ENCODE measurements around the gene TRIM38.

Gene TRIM38

GRCh38 chr6:25951296-25952032 lies 11.1 kb upstream of the TRIM38 start:
- Histone ChIP-seq H3K4me2 (ENCODE audit: low read length) (no peak overlapping the region), H2BK120ac (ENCODE audit: low read depth, low read length) (no peak overlapping the region), H3K9ac (ENCODE audit: low read length) (no peak overlapping the region), H3K36me3 (ENCODE audit: control insufficient read depth, insufficient read depth, low read length) (no peaks in the 10 kb centered on the region), H2BK15ac (replicated peaks; ENCODE audit: low read depth) (no peak overlapping the region), H3K4ac (ENCODE audit: low read depth, low read length) (no peak overlapping the region), H2BK5ac (ENCODE audit: low read length) (no peak overlapping the region), H3K4me3 (ENCODE audit: low read length) (no peak overlapping the region), H3K56ac (ENCODE audit: low read length) (no peak overlapping the region), H3K27ac (ENCODE audit: low read depth, low read length) (no peak overlapping the region), H3K27me3 (ENCODE audit: insufficient read depth, low read length, poor library complexity) (no peaks in the 10 kb centered on the region), H3K79me2 (ENCODE audit: control insufficient read depth, insufficient read depth, low read length) (no peaks in the 10 kb centered on the region), H3K4me1 (ENCODE audit: control insufficient read depth, low read depth, low read length) (no peaks in the 10 kb centered on the region), H4K8ac (ENCODE audit: low read depth, low read length) (no peak overlapping the region), H3K23ac (ENCODE audit: low read length) (no peak overlapping the region), H3K79me1 (ENCODE audit: low read length) (no peaks in the 10 kb centered on the region), H2AK5ac (ENCODE audit: low read length) (no peak overlapping the region), H3K18ac (ENCODE audit: low read length) (no peak overlapping the region), H4K5ac (ENCODE audit: low read length) (no peak overlapping the region)
- WGBS (ENCODE audit: extremely low coverage, insufficient coverage, low lambda C conversion rate), result no CpG with 5 or more reads among the region's 7 CpGs
- no peak for DNase-seq

GRCh38 chr6:25952535-25952934 lies 10.1 kb upstream of the TRIM38 start:
- Histone ChIP-seq H3K23ac (ENCODE audit: low read length) (no peak overlapping the region), H3K4ac (ENCODE audit: low read depth, low read length) (no peak overlapping the region), H3K27me3 (ENCODE audit: insufficient read depth, low read length, poor library complexity) (no peaks in the 10 kb centered on the region), H2AK5ac (ENCODE audit: low read length) (no peak overlapping the region), H2BK15ac (replicated peaks; ENCODE audit: low read depth) (no peak overlapping the region), H3K27ac (ENCODE audit: low read depth, low read length) (no peak overlapping the region), H2BK5ac (ENCODE audit: low read length) (no peak overlapping the region), H3K56ac (ENCODE audit: low read length) (no peak overlapping the region), H3K18ac (ENCODE audit: low read length) (no peak overlapping the region), H3K9ac (ENCODE audit: low read length) (no peak overlapping the region), H2BK120ac (ENCODE audit: low read depth, low read length) (no peak overlapping the region), H4K8ac (ENCODE audit: low read depth, low read length) (no peak overlapping the region), H3K79me1 (ENCODE audit: low read length) (no peaks in the 10 kb centered on the region), H3K4me1 (ENCODE audit: control insufficient read depth, low read depth, low read length) (no peaks in the 10 kb centered on the region), H4K5ac (ENCODE audit: low read length) (no peak overlapping the region), H3K36me3 (ENCODE audit: control insufficient read depth, insufficient read depth, low read length) (no peaks in the 10 kb centered on the region), H3K79me2 (ENCODE audit: control insufficient read depth, insufficient read depth, low read length) (no peaks in the 10 kb centered on the region), H3K4me2 (ENCODE audit: low read length) (no peak overlapping the region), H3K4me3 (ENCODE audit: low read length) (no peak overlapping the region)
- WGBS (ENCODE audit: extremely low coverage, insufficient coverage, low lambda C conversion rate), result no CpG with 5 or more reads among the region's 2 CpGs
- DNase-seq, result no peak

DNA sequence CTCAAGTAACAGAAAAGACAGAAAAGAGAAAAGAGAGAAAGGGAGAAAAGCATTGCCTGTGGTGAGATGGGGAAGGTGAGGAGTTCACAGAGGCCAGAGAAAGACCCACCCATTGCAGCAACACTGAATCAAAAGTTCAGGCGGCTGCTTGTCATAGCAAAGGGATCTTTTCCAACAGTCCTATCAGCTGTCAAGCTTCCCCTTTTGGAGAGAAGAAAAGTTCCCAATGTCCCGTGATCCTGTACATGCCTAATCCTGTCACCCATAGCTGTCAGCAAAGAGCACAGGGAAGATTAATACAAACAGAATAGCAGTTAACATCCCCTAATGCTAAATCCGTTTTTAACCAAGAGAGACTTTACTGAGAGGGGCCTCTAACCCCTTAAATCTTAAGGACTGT lies 8.9 kb upstream of the TRIM38 start:
- no peaks in the 10 kb centered on the region for H3K79me2 ChIP-seq (ENCODE audit: control insufficient read depth, insufficient read depth, low read length)
- no peak for DNase-seq
- no peak overlapping the region for H4K5ac ChIP-seq (ENCODE audit: low read length)
- no peak overlapping the region for H3K18ac ChIP-seq (ENCODE audit: low read length)
- no peaks in the 10 kb centered on the region for H3K4me1 ChIP-seq (ENCODE audit: control insufficient read depth, low read depth, low read length)
- no peaks in the 10 kb centered on the region for H3K27me3 ChIP-seq (ENCODE audit: insufficient read depth, low read length, poor library complexity)
- no peak overlapping the region for H3K4ac ChIP-seq (ENCODE audit: low read depth, low read length)
- no peak overlapping the region for H2BK5ac ChIP-seq (ENCODE audit: low read length)
- H2BK15ac ChIP-seq (replicated peaks; ENCODE audit: low read depth), result no peak overlapping the region
- no peak overlapping the region for H3K56ac ChIP-seq (ENCODE audit: low read length)
- no peak overlapping the region for H3K9ac ChIP-seq (ENCODE audit: low read length)
- no peak overlapping the region for H2AK5ac ChIP-seq (ENCODE audit: low read length)
- no peak overlapping the region for H3K4me2 ChIP-seq (ENCODE audit: low read length)
- no peaks in the 10 kb centered on the region for H3K36me3 ChIP-seq (ENCODE audit: control insufficient read depth, insufficient read depth, low read length)
- H3K27ac ChIP-seq (ENCODE audit: low read depth, low read length), result no peak overlapping the region
- no peak overlapping the region for H2BK120ac ChIP-seq (ENCODE audit: low read depth, low read length)
- whole genome bisulfite sequencing (ENCODE audit: extremely low coverage, insufficient coverage, low lambda C conversion rate), result no CpG with 5 or more reads among the region's 3 CpGs
- no peak overlapping the region for H3K23ac ChIP-seq (ENCODE audit: low read length)
- no peaks in the 10 kb centered on the region for H3K79me1 ChIP-seq (ENCODE audit: low read length)
- H4K8ac ChIP-seq (ENCODE audit: low read depth, low read length), result no peak overlapping the region
- no peak overlapping the region for H3K4me3 ChIP-seq (ENCODE audit: low read length)

- H3K4me2 ChIP-seq (ENCODE audit: low read length), result no peak overlapping the region
- no peak overlapping the region for H2BK5ac ChIP-seq (ENCODE audit: low read length)
- H4K8ac ChIP-seq (ENCODE audit: low read depth, low read length), result no peak overlapping the region
- H3K4me1 ChIP-seq (ENCODE audit: control insufficient read depth, low read depth, low read length), result no peaks in the 10 kb centered on the region
- no peak overlapping the region for H3K4me3 ChIP-seq (ENCODE audit: low read length)
- no peak overlapping the region for H2AK5ac ChIP-seq (ENCODE audit: low read length)
- no peak for DNase-seq
- no peaks in the 10 kb centered on the region for H3K27me3 ChIP-seq (ENCODE audit: insufficient read depth, low read length, poor library complexity)
- no peak overlapping the region for H4K5ac ChIP-seq (ENCODE audit: low read length)
- H3K79me2 ChIP-seq (ENCODE audit: control insufficient read depth, insufficient read depth, low read length), result no peaks in the 10 kb centered on the region
- no CpG with 5 or more reads among the region's 1 CpG for WGBS (ENCODE audit: extremely low coverage, insufficient coverage, low lambda C conversion rate)
- no peak overlapping the region for H3K23ac ChIP-seq (ENCODE audit: low read length)
- no peak overlapping the region for H2BK120ac ChIP-seq (ENCODE audit: low read depth, low read length)
- H3K27ac ChIP-seq (ENCODE audit: low read depth, low read length), result no peak overlapping the region
- H3K9ac ChIP-seq (ENCODE audit: low read length), result no peak overlapping the region
- H3K79me1 ChIP-seq (ENCODE audit: low read length), result no peaks in the 10 kb centered on the region
- H3K56ac ChIP-seq (ENCODE audit: low read length), result no peak overlapping the region
- H3K18ac ChIP-seq (ENCODE audit: low read length), result no peak overlapping the region
- H2BK15ac ChIP-seq (replicated peaks; ENCODE audit: low read depth), result no peak overlapping the region
- no peaks in the 10 kb centered on the region for H3K36me3 ChIP-seq (ENCODE audit: control insufficient read depth, insufficient read depth, low read length)
- H3K4ac ChIP-seq (ENCODE audit: low read depth, low read length), result no peak overlapping the region
Measured at GRCh38 chr6:25954756-25955155, 7.8 kb upstream of the TRIM38 start.

GRCh38 chr6:25956226-25956625 lies 6.4 kb upstream of the TRIM38 start:
- DNase-seq, result no peak
- no CpG with 5 or more reads among the region's 3 CpGs for WGBS (ENCODE audit: extremely low coverage, insufficient coverage, low lambda C conversion rate)
- no peak overlapping the region for H3K4ac ChIP-seq (ENCODE audit: low read depth, low read length)

GRCh38 chr6:25958700-25959162 lies 3.9 kb upstream of the TRIM38 start:
- Histone ChIP-seq H3K4ac (ENCODE audit: low read depth, low read length) (no peak overlapping the region), H2BK5ac (ENCODE audit: low read length) (no peak overlapping the region), H3K79me2 (ENCODE audit: control insufficient read depth, insufficient read depth, low read length) (no peaks in the 10 kb centered on the region), H3K4me2 (ENCODE audit: low read length) (no peak overlapping the region), H3K56ac (ENCODE audit: low read length) (no peak overlapping the region), H3K27me3 (ENCODE audit: insufficient read depth, low read length, poor library complexity) (no peaks in the 10 kb centered on the region), H3K18ac (ENCODE audit: low read length) (no peak overlapping the region), H3K79me1 (ENCODE audit: low read length) (no peaks in the 10 kb centered on the region), H3K36me3 (ENCODE audit: control insufficient read depth, insufficient read depth, low read length) (no peaks in the 10 kb centered on the region), H2BK15ac (replicated peaks; ENCODE audit: low read depth) (no peak overlapping the region), H2AK5ac (ENCODE audit: low read length) (no peak overlapping the region), H3K23ac (ENCODE audit: low read length) (no peak overlapping the region), H4K5ac (ENCODE audit: low read length) (no peak overlapping the region), H4K8ac (ENCODE audit: low read depth, low read length) (no peak overlapping the region), H3K4me3 (ENCODE audit: low read length) (no peak overlapping the region), H3K9ac (ENCODE audit: low read length) (no peak overlapping the region), H3K27ac (ENCODE audit: low read depth, low read length) (no peak overlapping the region), H2BK120ac (ENCODE audit: low read depth, low read length) (no peak overlapping the region), H3K4me1 (ENCODE audit: control insufficient read depth, low read depth, low read length) (peaks cover 7% of the 10 kb centered on the region)
- peak; percentile 10 for DNase-seq
- no CpG with 5 or more reads among the region's 3 CpGs for WGBS (ENCODE audit: extremely low coverage, insufficient coverage, low lambda C conversion rate)

More at GRCh38 chr6:25956226-25956625, 6.4 kb upstream of the TRIM38 start:
- no peak overlapping the region for H4K8ac ChIP-seq (ENCODE audit: low read depth, low read length)
- H4K5ac ChIP-seq (ENCODE audit: low read length), result no peak overlapping the region
- no peaks in the 10 kb centered on the region for H3K27me3 ChIP-seq (ENCODE audit: insufficient read depth, low read length, poor library complexity)
- H3K23ac ChIP-seq (ENCODE audit: low read length), result no peak overlapping the region
- H3K79me2 ChIP-seq (ENCODE audit: control insufficient read depth, insufficient read depth, low read length), result no peaks in the 10 kb centered on the region
- H3K4me3 ChIP-seq (ENCODE audit: low read length), result no peak overlapping the region
- no peak overlapping the region for H2BK15ac ChIP-seq (replicated peaks; ENCODE audit: low read depth)
- no peak overlapping the region for H3K27ac ChIP-seq (ENCODE audit: low read depth, low read length)
- no peaks in the 10 kb centered on the region for H3K4me1 ChIP-seq (ENCODE audit: control insufficient read depth, low read depth, low read length)
- no peak overlapping the region for H2BK5ac ChIP-seq (ENCODE audit: low read length)
- H3K9ac ChIP-seq (ENCODE audit: low read length), result no peak overlapping the region
- no peaks in the 10 kb centered on the region for H3K36me3 ChIP-seq (ENCODE audit: control insufficient read depth, insufficient read depth, low read length)
- no peak overlapping the region for H3K56ac ChIP-seq (ENCODE audit: low read length)
- H3K18ac ChIP-seq (ENCODE audit: low read length), result no peak overlapping the region
- H3K4me2 ChIP-seq (ENCODE audit: low read length), result no peak overlapping the region
- H3K79me1 ChIP-seq (ENCODE audit: low read length), result no peaks in the 10 kb centered on the region
- H2AK5ac ChIP-seq (ENCODE audit: low read length), result no peak overlapping the region
- H2BK120ac ChIP-seq (ENCODE audit: low read depth, low read length), result no peak overlapping the region
